ENCODE results near the gene SLC30A2. TPM values are rescaled to one million over a fixed set of nuclear protein-coding genes. Genes with fewer than 3 reads are reported as not detected.

Gene SLC30A2
- total RNA-seq, 1 experiment from 2014 or later = not detected

DNA sequence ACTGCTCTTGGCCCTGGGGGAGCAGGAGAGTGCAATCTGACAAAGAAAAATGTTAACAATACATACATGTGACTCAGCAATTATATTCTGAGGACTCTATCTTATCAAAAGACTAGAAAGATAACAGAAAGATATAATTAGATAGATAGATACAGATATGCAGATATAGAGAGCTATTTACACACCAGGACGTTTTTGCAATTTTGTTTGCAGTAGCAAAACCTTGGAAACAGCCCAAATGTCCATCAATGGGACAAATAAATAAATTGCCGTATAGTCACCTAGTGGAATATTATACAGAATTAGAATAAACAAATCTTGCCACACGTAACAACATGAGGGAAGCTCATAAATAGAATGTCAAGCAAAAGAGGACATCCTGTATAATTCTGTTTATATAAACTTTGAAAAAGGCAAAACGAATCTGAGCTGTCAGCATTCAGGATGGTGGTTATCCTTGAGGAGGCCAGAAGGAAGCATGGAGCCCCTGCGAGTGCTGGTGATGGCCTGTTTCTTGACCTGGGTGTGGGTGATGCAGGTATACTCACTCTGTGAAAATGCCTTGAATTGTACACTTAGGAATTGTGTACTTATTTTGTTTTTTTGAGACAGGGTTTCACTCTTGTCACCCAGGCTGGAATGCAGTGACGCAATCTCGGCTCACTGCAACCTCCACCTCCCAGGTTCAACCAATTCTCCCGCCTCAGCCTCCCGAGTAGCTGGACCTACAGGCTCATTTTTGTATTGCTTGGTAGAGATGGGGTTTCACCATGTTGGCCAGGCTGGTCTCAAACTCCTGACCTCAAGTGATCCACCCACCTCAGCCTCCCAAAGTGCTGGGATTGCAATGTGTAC lies 34.3 kb upstream of the SLC30A2 start:
- no peak for DNase-seq (ENCODE audit: low read depth, low spot score)
- POLR2A ChIA-PET = interaction anchor here (0.6 kb wide), 1 partner anchor 62 kb away, joined by 3 read pairs; no protein-coding TSS in a partner anchor
- BruUV-seq (replicated peaks) = no TSS peak

DNA sequence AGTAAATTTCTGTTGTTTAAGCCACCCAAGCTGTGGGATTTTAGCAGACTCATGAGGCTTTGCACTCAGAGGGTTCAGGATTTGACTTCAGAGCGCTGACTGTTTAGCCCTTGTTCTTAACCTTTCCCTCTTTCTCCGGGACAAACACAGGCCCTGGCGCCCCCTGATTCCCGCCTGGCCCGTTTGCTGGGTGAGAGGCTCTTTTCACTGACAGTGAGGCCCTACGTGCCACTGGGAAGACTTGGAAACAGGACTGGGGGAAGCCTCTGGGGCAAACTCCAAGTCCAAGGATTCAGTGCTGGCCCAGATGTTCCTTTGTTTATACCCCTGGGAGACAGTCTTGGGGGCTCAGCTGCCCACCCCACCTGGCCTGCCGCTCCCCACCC lies 33.3 kb upstream of the SLC30A2 start:
- intact Hi-C loops (cut with micrococcal nuclease) = no loop called here
- Histone ChIP-seq H3K4me2 (ENCODE audit: low read length) (0 out of 2 replicates have a peak overlapping the region, but pooled peaks have one; percentile 19), H4K20me1 (ENCODE audit: insufficient read depth) (no peaks in the 10 kb centered on the region), H3K9ac (ENCODE audit: low read length) (no peak overlapping the region), H3K4me1 (ENCODE audit: control insufficient read depth in 1 of 2, insufficient read depth in 2 of 2, low read length in 2 of 2) (peaks cover 10 to 50% of the 10 kb centered on the region in 2 experiments; a peak in 3 of 4 replicates), H3K9me2 (ENCODE audit: insufficient read depth) (no peaks in the 10 kb centered on the region), H3K27ac (ENCODE audit: low read depth, low read length) (no peak overlapping the region), H3K27me3 (ENCODE audit: insufficient read depth, low read length) (no peaks in the 10 kb centered on the region), H3K4me3 (replicated peaks in 1 of 2; ENCODE audit: low read depth in 1 of 2, low read length in 2 of 2) (no peak overlapping the region), H2AFZ (ENCODE audit: low read depth, low read length, poor library complexity, severe bottlenecking) (peak overlapping the region; percentile 13), H3K9me3 (ENCODE audit: control insufficient read depth in 1 of 2, insufficient read depth in 1 of 2, low read depth in 1 of 2, low read length in 2 of 2) (no peaks in the 10 kb centered on the region), H3K79me2 (ENCODE audit: insufficient read depth, low read length) (no peaks in the 10 kb centered on the region), H3K36me3 (ENCODE audit: control insufficient read depth in 1 of 2, insufficient read depth in 2 of 2, low read length in 2 of 2) (no peaks in the 10 kb centered on the region)
- ChIA-PET CTCF (interaction anchor here (1.1 kb wide), 1 partner anchor 43 kb away, joined by 3 read pairs; no protein-coding TSS in a partner anchor), RAD21 (ENCODE audit: low non-redundant PET in 1 of 2, low total read pairs in 2 of 2, uncharacterized antibody in 2 of 2, unreplicated experiment in 2 of 2) (no interaction called here), POLR2A (no interaction called here)
- BruUV-seq (replicated peaks) = no TSS peak
- no peak for DNase-seq (ENCODE audit: low read depth, low spot score)
- TF ChIP-seq, protein P1, sequence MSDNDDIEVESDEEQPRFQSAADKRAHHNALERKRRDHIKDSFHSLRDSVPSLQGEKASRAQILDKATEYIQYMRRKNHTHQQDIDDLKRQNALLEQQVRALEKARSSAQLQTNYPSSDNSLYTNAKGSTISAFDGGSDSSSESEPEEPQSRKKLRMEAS (IDR thresholded peaks at IDR 0.05) = no peak
- TF ChIP-seq EZH2 (IDR thresholded peaks at IDR 0.05) (no peak), TCF7L2 (IDR thresholded peaks at IDR 0.05; ENCODE audit: borderline replicate concordance, extremely low read depth, insufficient read depth, insufficient read length) (no peak), POLR2AphosphoS5 (IDR thresholded peaks at IDR 0.05; ENCODE audit: low read depth, low read length) (no peak), CEBPB (IDR thresholded peaks at IDR 0.05; ENCODE audit: low read depth) (no peak), EZH2phosphoT487 (IDR thresholded peaks at IDR 0.05; ENCODE audit: borderline replicate concordance) (no peak), SRF (IDR thresholded peaks at IDR 0.05; ENCODE audit: low read depth) (no peak), ATF3 (IDR thresholded peaks at IDR 0.05) (no peak), JUND (IDR thresholded peaks at IDR 0.05) (no peak), POLR2A (IDR thresholded peaks at IDR 0.05; ENCODE audit: borderline replicate concordance, extremely low read depth, insufficient read depth, insufficient read length) (no peak), EGR1 (IDR thresholded peaks at IDR 0.05; ENCODE audit: low read depth) (no peak), ZNF274 (IDR thresholded peaks at IDR 0.05; ENCODE audit: low read depth, low read length) (no peak)
- ATAC-seq = no peak

More for the DNA sequence above, 34.3 kb upstream of the SLC30A2 start:
- Histone ChIP-seq H3K36me3 (ENCODE audit: control insufficient read depth in 1 of 2, insufficient read depth in 2 of 2, low read length in 2 of 2) (no peaks in the 10 kb centered on the region), H4K20me1 (ENCODE audit: insufficient read depth) (no peaks in the 10 kb centered on the region), H3K9ac (ENCODE audit: low read length) (no peak overlapping the region), H3K27ac (ENCODE audit: low read depth, low read length) (no peak overlapping the region), H3K4me2 (ENCODE audit: low read length) (no peak overlapping the region), H3K27me3 (ENCODE audit: insufficient read depth, low read length) (no peaks in the 10 kb centered on the region), H2AFZ (ENCODE audit: low read depth, low read length, poor library complexity, severe bottlenecking) (peak overlapping the region; percentile 36), H3K9me3 (ENCODE audit: control insufficient read depth in 1 of 2, insufficient read depth in 1 of 2, low read depth in 1 of 2, low read length in 2 of 2) (no peaks in the 10 kb centered on the region), H3K4me3 (replicated peaks in 1 of 2; ENCODE audit: low read depth in 1 of 2, low read length in 2 of 2) (no peak overlapping the region), H3K4me1 (ENCODE audit: control insufficient read depth in 1 of 2, insufficient read depth in 2 of 2, low read length in 2 of 2) (peaks cover 10 to 56% of the 10 kb centered on the region in 2 experiments; a peak in 3 of 4 replicates), H3K79me2 (ENCODE audit: insufficient read depth, low read length) (no peaks in the 10 kb centered on the region), H3K9me2 (ENCODE audit: insufficient read depth) (no peaks in the 10 kb centered on the region)
- ChIA-PET RAD21 (ENCODE audit: low non-redundant PET in 1 of 2, low total read pairs in 2 of 2, uncharacterized antibody in 2 of 2, unreplicated experiment in 2 of 2) (no interaction called here), CTCF (interaction anchor here (1.2 kb wide), 1 partner anchor 44 kb away, joined by 3 read pairs; no protein-coding TSS in a partner anchor)
- TF ChIP-seq CEBPB (IDR thresholded peaks at IDR 0.05; ENCODE audit: low read depth) = peak; percentile 24; the same call in 1 of the 2 replicates
- TF ChIP-seq EZH2phosphoT487 (IDR thresholded peaks at IDR 0.05; ENCODE audit: borderline replicate concordance) = no peak
- intact Hi-C loops (cut with micrococcal nuclease) = no loop called here
- ATAC-seq = no peak
